GM12801 (cell line): Measurements from ENCODE around the gene PTTG1IP.

ENCODE experiments used
- CTCF ChIP-seq: IDR thresholded peaks from one replicate; pipeline ENCODE4 v1.5.1; 2011; ENCODE audit warnings: control low read depth; ENCODE audit not compliant: insufficient read length; ENCODE audit errors: extremely low read depth

PTTG1IP gene

GRCh38 chr21:44890961-44891541 lies 17.6 kb upstream of the PTTG1IP start:
- no peak for TF ChIP-seq CTCF

GRCh38 chr21:44890338-44890931 lies 16.9 kb upstream of the PTTG1IP start:
- TF ChIP-seq CTCF: no peak

- TF ChIP-seq CTCF: no peak
Measured at GRCh38 chr21:44889625-44890337, 16.3 kb upstream of the PTTG1IP start.

- no peak for TF ChIP-seq CTCF
Measured at GRCh38 chr21:44888581-44889550, 15.4 kb upstream of the PTTG1IP start.

GRCh38 chr21:44887807-44888580 lies 14.5 kb upstream of the PTTG1IP start:
- TF ChIP-seq CTCF: no peak

GRCh38 chr21:44887126-44887806 lies 13.8 kb upstream of the PTTG1IP start:
- TF ChIP-seq CTCF: no peak
